ENCODE measurements around the gene GJC2.

Gene GJC2

GRCh38 chr1:228142155-228142691 lies 7.5 kb upstream of the GJC2 start:
- Histone ChIP-seq H3K27ac (ENCODE audit: low read length) (peak overlapping the region; percentile 88), H4K20me1 (ENCODE audit: insufficient read depth, low read length) (peaks cover 70% of the 10 kb centered on the region), H2AFZ (ENCODE audit: low read depth, low read length) (no peak overlapping the region), H3K4me1 (ENCODE audit: insufficient read depth, low read length) (peaks cover 45% of the 10 kb centered on the region), H3K9ac (ENCODE audit: low read depth, low read length) (peak overlapping the region; percentile 92), H3K27me3 (ENCODE audit: insufficient read depth, low read length, poor library complexity) (no peaks in the 10 kb centered on the region), H3K4me3 (ENCODE audit: low read depth in 1 of 2, low read length in 2 of 2) (peak overlapping the region in 1 of 2 experiments; percentile 99; a peak in 3 of 4 replicates), H3K9me3 (ENCODE audit: insufficient read depth, low read length, severe bottlenecking) (no peaks in the 10 kb centered on the region), H3K36me3 (ENCODE audit: insufficient read depth, low read length) (peaks cover 63% of the 10 kb centered on the region), H3K79me2 (ENCODE audit: insufficient read depth, low read length) (peaks cover 72% of the 10 kb centered on the region), H3K4me2 (ENCODE audit: insufficient read depth, low read length) (peak overlapping the region; percentile 95)
- ATAC-seq (ENCODE audit: insufficient read depth, low read depth) (peak; percentile 19), DNase-seq (peak; percentile 78)
- no peak for TF ChIP-seq EZH2 (IDR thresholded peaks at IDR 0.05; ENCODE audit: borderline replicate concordance, low read depth, low read length, severe bottlenecking)
- no peak for TF ChIP-seq CTCF (IDR thresholded peaks at IDR 0.05; ENCODE audit: borderline replicate concordance, extremely low read depth, low read length, poor library complexity, severe bottlenecking)

GRCh38 chr1:228142701-228143136 lies 7.0 kb upstream of the GJC2 start:
- H3K4me1 ChIP-seq (ENCODE audit: insufficient read depth, low read length): peaks cover 45% of the 10 kb centered on the region
- TF ChIP-seq EZH2 (IDR thresholded peaks at IDR 0.05; ENCODE audit: borderline replicate concordance, low read depth, low read length, severe bottlenecking) (no peak), CTCF (IDR thresholded peaks at IDR 0.05; ENCODE audit: borderline replicate concordance, extremely low read depth, low read length, poor library complexity, severe bottlenecking) (no peak)
- peak overlapping the region; percentile 92 for H3K9ac ChIP-seq (ENCODE audit: low read depth, low read length)
- peaks cover 74% of the 10 kb centered on the region for H3K79me2 ChIP-seq (ENCODE audit: insufficient read depth, low read length)
- no peaks in the 10 kb centered on the region for H3K27me3 ChIP-seq (ENCODE audit: insufficient read depth, low read length, poor library complexity)
- peaks cover 75% of the 10 kb centered on the region for H4K20me1 ChIP-seq (ENCODE audit: insufficient read depth, low read length)
- H3K9me3 ChIP-seq (ENCODE audit: insufficient read depth, low read length, severe bottlenecking): no peaks in the 10 kb centered on the region
- H3K4me3 ChIP-seq (ENCODE audit: low read depth in 1 of 2, low read length in 2 of 2): peak overlapping the region in 1 of 2 experiments; percentile 99; a peak in 2 of 4 replicates
- H3K4me2 ChIP-seq (ENCODE audit: insufficient read depth, low read length): peak overlapping the region; percentile 95
- H3K27ac ChIP-seq (ENCODE audit: low read length): peak overlapping the region; percentile 88
- peaks cover 67% of the 10 kb centered on the region for H3K36me3 ChIP-seq (ENCODE audit: insufficient read depth, low read length)
- H2AFZ ChIP-seq (ENCODE audit: low read depth, low read length): no peak overlapping the region
- ATAC-seq (ENCODE audit: insufficient read depth, low read depth): no peak
- DNase-seq: no peak

GRCh38 chr1:228143480-228144192 lies 6.1 kb upstream of the GJC2 start:
- peak overlapping the region; percentile 95; the same call in 1 of the 2 replicates for H3K4me2 ChIP-seq (ENCODE audit: insufficient read depth, low read length)
- peaks cover 45% of the 10 kb centered on the region for H3K4me1 ChIP-seq (ENCODE audit: insufficient read depth, low read length)
- peaks cover 74% of the 10 kb centered on the region for H3K79me2 ChIP-seq (ENCODE audit: insufficient read depth, low read length)
- DNase-seq (no peak), ATAC-seq (ENCODE audit: insufficient read depth, low read depth) (no peak)
- no peaks in the 10 kb centered on the region for H3K9me3 ChIP-seq (ENCODE audit: insufficient read depth, low read length, severe bottlenecking)
- H3K27me3 ChIP-seq (ENCODE audit: insufficient read depth, low read length, poor library complexity): no peaks in the 10 kb centered on the region
- H2AFZ ChIP-seq (ENCODE audit: low read depth, low read length): no peak overlapping the region
- peak overlapping the region; percentile 92; the same call in 1 of the 2 replicates for H3K9ac ChIP-seq (ENCODE audit: low read depth, low read length)
- peak overlapping the region; percentile 88 for H3K27ac ChIP-seq (ENCODE audit: low read length)
- H3K4me3 ChIP-seq (ENCODE audit: low read depth in 1 of 2, low read length in 2 of 2): no peak overlapping the region
- peaks cover 76% of the 10 kb centered on the region for H3K36me3 ChIP-seq (ENCODE audit: insufficient read depth, low read length)
- H4K20me1 ChIP-seq (ENCODE audit: insufficient read depth, low read length): peaks cover 82% of the 10 kb centered on the region
- no peak for TF ChIP-seq EZH2 (IDR thresholded peaks at IDR 0.05; ENCODE audit: borderline replicate concordance, low read depth, low read length, severe bottlenecking)
- no peak for TF ChIP-seq CTCF (IDR thresholded peaks at IDR 0.05; ENCODE audit: borderline replicate concordance, extremely low read depth, low read length, poor library complexity, severe bottlenecking)

Data from DND-41 (cell line).